HCT116 (cell line): Measurements from ENCODE around the gene CFAP221. TPM values are rescaled to one million over a fixed set of nuclear protein-coding genes. Genes with fewer than 3 reads are reported as not detected.
"Not testable (repeated sequence)": the region's sequence is repeated elsewhere in the genome, so short reads cannot be mapped to it uniquely, and the experiment has no call there.

Experiments used
- ATAC-seq: fragments of 200-7000 bp; cut with Tn5 transposase; 2 replicates; pipeline ENCODE4 v1.9.1; 2020; ENCODE audit warnings: mild to moderate bottlenecking, moderate library complexity
- BruUV-seq: library from RNA; stranded (reverse); fragments of 400-500 nt; replicated peaks from 2 replicates; lab custom pipeline; 2021; lab: Mats Ljungman, UMichigan
- CTCF ChIA-PET: fragments of 300-600 bp; sonication (Branson Sonifier 250); formaldehyde crosslinking; loops from one replicate; lab custom pipeline; 2021; ENCODE audit warnings: antibody characterized with exemption; lab: Charles Lee
- POLR2A ChIA-PET: fragments of 300-600, 350-600 bp; sonication (Branson Sonifier 250); formaldehyde crosslinking; loops from one replicate; lab custom pipeline; 2021; ENCODE audit warnings: antibody characterized with exemption; lab: Charles Lee
- RAD21 ChIA-PET, 2 experiments: fragments of 300-600 bp; sonication (Branson Sonifier 250); formaldehyde crosslinking; loops; one replicate each; lab custom pipeline; 2023; ENCODE audit warnings: low total read pairs in 2 of 2; ENCODE audit not compliant: uncharacterized antibody in 2 of 2, unreplicated experiment in 2 of 2, low non-redundant PET in 1 of 2; lab: Charles Lee
- DNase-seq: peaks from one replicate; pipeline ENCODE4 v3.0.0-alpha.2; 2010; ENCODE audit warnings: low read depth, low spot score
- H2AFZ ChIP-seq: fragments of 200-600 bp; shearing (Covaris generic), sonication (generic); 2 replicates; pipeline ENCODE4 v1.6.1; 2017; ENCODE audit warnings: low read depth, mixed run types, mixed read lengths, antibody characterized with exemption, low read length; ENCODE audit not compliant: poor library complexity, severe bottlenecking
- H3K27ac ChIP-seq: 2 replicates; pipeline ENCODE4 v1.5.1; 2012; ENCODE audit warnings: low read depth, low read length
- H3K27me3 ChIP-seq: fragments of 200-600 bp; sonication (generic); 2 replicates; pipeline ENCODE4 v1.6.1; 2016; ENCODE audit warnings: mixed run types, low read length, mixed read lengths; ENCODE audit not compliant: insufficient read depth
- H3K36me3 ChIP-seq, 2 experiments: fragments of 200-500 bp in 1 of 2; fragments of 200-600 bp in 1 of 2; sonication (Bioruptor generic) in 1 of 2; sonication (generic) in 1 of 2; 2 replicates each; pipeline versions ENCODE4 v1.5.1 to v1.6.1; 2014 to 2016; ENCODE audit warnings: low read length in 2 of 2, inconsistent platforms in 1 of 2, mixed read lengths in 1 of 2, mixed run types in 1 of 2; ENCODE audit not compliant: insufficient read depth in 2 of 2, control insufficient read depth in 1 of 2
- H3K4me1 ChIP-seq, 2 experiments: fragments of 200-600 bp in 1 of 2; sonication (generic) in 1 of 2; 2 replicates each; pipeline versions ENCODE4 v1.5.1 to v1.6.1; 2012 to 2017; ENCODE audit warnings: low read length in 2 of 2, inconsistent platforms in 1 of 2, mild to moderate bottlenecking in 1 of 2, mixed read lengths in 1 of 2, mixed run types in 1 of 2, moderate library complexity in 1 of 2; ENCODE audit not compliant: insufficient read depth in 2 of 2, control insufficient read depth in 1 of 2
- H3K4me2 ChIP-seq: fragments of 200-600 bp; sonication (generic); 2 replicates; pipeline ENCODE4 v1.6.1; 2017; ENCODE audit warnings: mixed run types, low read length, mixed read lengths
- H3K4me3 ChIP-seq, 2 experiments: fragments of 200-600 bp in 1 of 2; sonication (generic) in 1 of 2; replicated peaks in 1 of 2; 2 replicates each; pipeline ENCODE4 v1.5.1; 2011 to 2016; ENCODE audit warnings: low read length in 2 of 2, control low read depth in 1 of 2, low read depth in 1 of 2, mild to moderate bottlenecking in 1 of 2, mixed read lengths in 1 of 2, mixed run types in 1 of 2
- H3K79me2 ChIP-seq: fragments of 200-600 bp; sonication (generic); 2 replicates; pipeline ENCODE4 v1.6.1; 2017; ENCODE audit warnings: mild to moderate bottlenecking, mixed run types, low read length, moderate library complexity, mixed read lengths; ENCODE audit not compliant: insufficient read depth
- H3K9ac ChIP-seq: fragments of 200-600 bp; sonication (generic); 2 replicates; pipeline ENCODE4 v1.6.1; 2016; ENCODE audit warnings: low read length, mixed read lengths
- H3K9me2 ChIP-seq: fragments of 200-600 bp; sonication (generic), shearing (Covaris generic); 2 replicates; pipeline ENCODE4 v1.6.1; 2017; ENCODE audit warnings: mixed run types, mild to moderate bottlenecking, moderate library complexity; ENCODE audit not compliant: insufficient read depth
- H3K9me3 ChIP-seq, 2 experiments: fragments of 200-500 bp in 1 of 2; fragments of 200-600 bp in 1 of 2; sonication (Bioruptor generic) in 1 of 2; sonication (generic) in 1 of 2; 2 replicates each; pipeline ENCODE4 v1.6.1; 2014 to 2017; ENCODE audit warnings: low read length in 2 of 2, mixed read lengths in 2 of 2, inconsistent platforms in 1 of 2, low read depth in 1 of 2, mild to moderate bottlenecking in 1 of 2, mixed run types in 1 of 2, moderate library complexity in 1 of 2; ENCODE audit not compliant: control insufficient read depth in 1 of 2, insufficient read depth in 1 of 2
- H4K20me1 ChIP-seq: fragments of 200-600 bp; sonication (generic), shearing (Covaris generic); 2 replicates; pipeline ENCODE4 v1.6.1; 2017; ENCODE audit warnings: mixed run types, mild to moderate bottlenecking, moderate library complexity; ENCODE audit not compliant: insufficient read depth
- ATF3 ChIP-seq: IDR thresholded peaks from 2 replicates; pipeline ENCODE4 v1.6.1; 2012
- EZH2phosphoT487 ChIP-seq: fragments of 200-600 bp; IDR thresholded peaks from 2 replicates; pipeline ENCODE4 v1.6.1; 2018; ENCODE audit warnings: antibody characterized with exemption, borderline replicate concordance
- JUND ChIP-seq: IDR thresholded peaks from 2 replicates; pipeline ENCODE4 v1.6.1; 2012
- MAX ChIP-seq: IDR thresholded peaks from 2 replicates; pipeline ENCODE4 v1.6.1; 2012
- POLR2A ChIP-seq: IDR thresholded peaks from 2 replicates; pipeline ENCODE4 v1.7.0; 2011; ENCODE audit warnings: borderline replicate concordance; ENCODE audit not compliant: insufficient read depth, insufficient read length; ENCODE audit errors: extremely low read depth
- POLR2AphosphoS5 ChIP-seq: IDR thresholded peaks from 2 replicates; pipeline ENCODE4 v1.6.1; 2011; ENCODE audit warnings: mild to moderate bottlenecking, low read depth, low read length, moderate library complexity
- RAD21 ChIP-seq: IDR thresholded peaks from 2 replicates; pipeline ENCODE4 v1.6.1; 2012; ENCODE audit warnings: low read depth, mild to moderate bottlenecking
- REST ChIP-seq: IDR thresholded peaks from 2 replicates; pipeline ENCODE4 v1.6.1; 2012; ENCODE audit warnings: low read depth
- SIN3A ChIP-seq: IDR thresholded peaks from 2 replicates; pipeline ENCODE4 v1.6.1; 2012; ENCODE audit warnings: low read depth
- SP1 ChIP-seq: IDR thresholded peaks from 2 replicates; pipeline ENCODE4 v1.6.1; 2012; ENCODE audit warnings: low read depth
- TCF7L2 ChIP-seq: IDR thresholded peaks from 2 replicates; pipeline ENCODE4 v1.7.0; 2011; ENCODE audit warnings: borderline replicate concordance, inconsistent platforms; ENCODE audit not compliant: insufficient read depth, insufficient read length; ENCODE audit errors: extremely low read depth
- intact Hi-C: fragments of 100-400 bp; cut with micrococcal nuclease; formaldehyde crosslinking; loops from 2 replicates; pipeline ENCODE4 v1.10.0; 2022
- total RNA-seq: library from RNA; stranded (reverse); gene quantifications from one replicate; pipeline ENCODE4 v1.2.1, GENCODE V29; 2021; ENCODE audit not compliant: unreplicated experiment

CFAP221 gene
- total RNA-seq, 1 experiment from 2014 or later, result 0.96 TPM

- Histone ChIP-seq H2AFZ (no peak overlapping the region), H3K79me2 (no peaks in the 10 kb centered on the region), H3K27me3 (no peaks in the 10 kb centered on the region), H3K9me3 (peaks cover 3 to 4% of the 10 kb centered on the region in 2 experiments; a peak in 1 of 4 replicates), H3K9ac (no peak overlapping the region), H3K27ac (no peak overlapping the region), H4K20me1 (no peaks in the 10 kb centered on the region), H3K36me3 (no peaks in the 10 kb centered on the region), H3K4me2 (no peak overlapping the region), H3K9me2 (no peaks in the 10 kb centered on the region), H3K4me1 (no peaks in the 10 kb centered on the region), H3K4me3 (no peak overlapping the region)
- ATAC-seq (no peak), DNase-seq (no peak)
- intact Hi-C loops, result no loop called here
- no TSS peak for BruUV-seq
- ChIA-PET CTCF (no interaction called here), RAD21 (no interaction called here), POLR2A (no interaction called here)
- TF ChIP-seq RAD21 (no peak), POLR2AphosphoS5 (no peak), SP1 (no peak), TCF7L2 (no peak), ATF3 (no peak), POLR2A (no peak), EZH2phosphoT487 (no peak), MAX (no peak), REST (no peak), JUND (no peak), SIN3A (no peak)
Measured at GRCh38 chr2:119617455-119617854, 73.2 kb downstream of the CFAP221 start.

- H3K79me2 ChIP-seq, RAD21 ChIA-PET, H3K9me3 ChIP-seq, intact Hi-C loops, H3K36me3 ChIP-seq, H3K4me1 ChIP-seq, CTCF ChIA-PET, H3K4me2 ChIP-seq, POLR2A ChIA-PET, H3K9ac ChIP-seq, H2AFZ ChIP-seq, DNase-seq, H3K9me2 ChIP-seq, H3K27ac ChIP-seq, ATAC-seq, H3K4me3 ChIP-seq, H4K20me1 ChIP-seq, BruUV-seq, H3K27me3 ChIP-seq: not testable (repeated sequence)
Measured at GRCh38 chr2:119618725-119619124, 74.5 kb downstream of the CFAP221 start.
